Upper lobe of left lung (tissue), 6 donors: ENCODE measurements around the gene IL20RB. TPM values are rescaled to one million over a fixed set of nuclear protein-coding genes. Genes with fewer than 3 reads are reported as not detected.

ENCODE experiments used
- ATAC-seq, 2 donors: fragments of 200-7000 bp; cut with Tn5 transposase; one replicate each; pipeline ENCODE4 v1.9.1; 2022; ENCODE audit warnings: mild to moderate bottlenecking in 2 of 2, moderate library complexity in 2 of 2; ENCODE audit not compliant: low FRiP score in 2 of 2
- DNase-seq, 2 donors: peaks; one replicate each; pipeline ENCODE4 v3.0.0-alpha.2; 2019 to 2020
- H3K27ac ChIP-seq, 4 donors: fragments of 200-600 bp; sonication (generic); one replicate each; pipeline ENCODE4 v1.5.1; 2016 to 2019
- H3K27me3 ChIP-seq, 4 donors: fragments of 200-600 bp; sonication (generic); one replicate each; pipeline ENCODE4 v1.5.1; 2017 to 2019
- H3K36me3 ChIP-seq, 4 donors: fragments of 200-600 bp; sonication (generic); one replicate each; pipeline ENCODE4 v1.5.1; 2016 to 2019
- H3K4me1 ChIP-seq, 4 donors: fragments of 200-600 bp; sonication (generic); one replicate each; pipeline ENCODE4 v1.5.1; 2018 to 2019
- H3K4me3 ChIP-seq, 4 donors: fragments of 200-600 bp; sonication (generic); one replicate each; pipeline ENCODE4 v1.5.1; 2017 to 2019; ENCODE audit warnings: mild to moderate bottlenecking in 2 of 4, moderate library complexity in 1 of 4
- H3K9me3 ChIP-seq, 4 donors: fragments of 200-600 bp; sonication (generic); one replicate each; pipeline ENCODE4 v1.5.1; 2018 to 2019
- EP300 ChIP-seq, 4 donors: sonication (generic); formaldehyde crosslinking; IDR thresholded peaks; one replicate each; pipeline ENCODE4 v1.5.1; 2017; ENCODE audit warnings: antibody characterized with exemption in 4 of 4, control low read depth in 2 of 4
- POLR2A ChIP-seq, 4 donors: fragments of 450-650 bp; IDR thresholded peaks; one replicate each; pipeline ENCODE4 v1.5.1; 2016 to 2017; ENCODE audit warnings: antibody characterized with exemption in 4 of 4, mild to moderate bottlenecking in 2 of 4
- POLR2AphosphoS5 ChIP-seq, 2 donors: sonication (generic); formaldehyde crosslinking; IDR thresholded peaks; one replicate each; pipeline ENCODE4 v1.5.1; 2017; ENCODE audit warnings: antibody characterized with exemption in 2 of 2
- WGBS, 2 donors: methylation state at CpG; one replicate each; pipeline ENCODE4 v1.1.5; 2017 to 2018; 5-methylcytosine and 5-hydroxymethylcytosine counted together
- total RNA-seq, 6 donors: library from RNA; depleted of rRNA in 4 of 6; stranded (reverse); fragments of >200 nt in 4 of 6; gene quantifications; one replicate each; pipeline versions ENCODE4 v1.1.0 to v1.2.1, GENCODE V29; 2016 to 2021
- TF ChIP-seq, protein P1 (sequence below), 6 experiments: fragments of 450-650 bp in 4 of 6; fragments of 200-600 bp in 2 of 6; sonication (generic) in 2 of 6; IDR thresholded peaks; one replicate each; pipeline ENCODE4 v1.5.1; 2016 to 2019; ENCODE audit warnings: antibody characterized with exemption in 6 of 6
- donor health status: DM: no; HTN: no; CAD: no; lungs with moderate emphysema.
- donor health status: DM: no; HTN: yes; CAD: no; lungs with severe emphysema.

Gene IL20RB
- total RNA-seq, 6 donors from 2014 or later = 0.80 to 22.9 (median 1.1) TPM

DNA sequence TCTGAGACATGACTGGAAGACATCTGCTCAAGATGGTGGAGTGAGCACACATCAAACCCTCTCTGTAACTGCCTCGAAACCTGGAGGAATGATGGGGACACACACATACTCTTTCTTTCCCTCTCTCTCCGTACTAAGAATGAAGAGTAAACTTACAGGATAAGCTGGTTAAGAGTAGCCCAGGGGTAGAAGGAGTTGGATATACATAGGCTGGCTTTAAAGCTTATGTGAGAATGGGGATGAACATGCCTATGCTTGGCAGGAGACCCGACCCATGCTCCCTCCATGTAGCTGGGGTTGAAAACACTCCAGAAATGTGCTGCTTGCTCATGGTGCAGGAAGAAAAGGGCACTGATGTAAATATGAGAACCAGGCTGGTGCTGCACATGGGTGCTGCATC lies 68.9 kb downstream of the IL20RB start:
- Histone ChIP-seq H3K27ac (no peak overlapping the region), H3K9me3 (no peaks in the 10 kb centered on the region), H3K36me3 (no peaks in the 10 kb centered on the region), H3K4me1 (no peaks in the 10 kb centered on the region), H3K27me3 (no peaks in the 10 kb centered on the region), H3K4me3 (no peak overlapping the region)
- ATAC-seq (no peak), DNase-seq (no peak)
- TF ChIP-seq, protein P1, sequence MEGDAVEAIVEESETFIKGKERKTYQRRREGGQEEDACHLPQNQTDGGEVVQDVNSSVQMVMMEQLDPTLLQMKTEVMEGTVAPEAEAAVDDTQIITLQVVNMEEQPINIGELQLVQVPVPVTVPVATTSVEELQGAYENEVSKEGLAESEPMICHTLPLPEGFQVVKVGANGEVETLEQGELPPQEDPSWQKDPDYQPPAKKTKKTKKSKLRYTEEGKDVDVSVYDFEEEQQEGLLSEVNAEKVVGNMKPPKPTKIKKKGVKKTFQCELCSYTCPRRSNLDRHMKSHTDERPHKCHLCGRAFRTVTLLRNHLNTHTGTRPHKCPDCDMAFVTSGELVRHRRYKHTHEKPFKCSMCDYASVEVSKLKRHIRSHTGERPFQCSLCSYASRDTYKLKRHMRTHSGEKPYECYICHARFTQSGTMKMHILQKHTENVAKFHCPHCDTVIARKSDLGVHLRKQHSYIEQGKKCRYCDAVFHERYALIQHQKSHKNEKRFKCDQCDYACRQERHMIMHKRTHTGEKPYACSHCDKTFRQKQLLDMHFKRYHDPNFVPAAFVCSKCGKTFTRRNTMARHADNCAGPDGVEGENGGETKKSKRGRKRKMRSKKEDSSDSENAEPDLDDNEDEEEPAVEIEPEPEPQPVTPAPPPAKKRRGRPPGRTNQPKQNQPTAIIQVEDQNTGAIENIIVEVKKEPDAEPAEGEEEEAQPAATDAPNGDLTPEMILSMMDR (IDR thresholded peaks at IDR 0.05) = no peak
- TF ChIP-seq POLR2A (IDR thresholded peaks at IDR 0.05) = no peak
- no peak for TF ChIP-seq EP300 (IDR thresholded peaks at IDR 0.05)
- TF ChIP-seq POLR2AphosphoS5 (IDR thresholded peaks at IDR 0.05) = no peak
- WGBS, 2 donors = 91 to 94% methylated on average over 3 of the region's 3 CpGs

DNA sequence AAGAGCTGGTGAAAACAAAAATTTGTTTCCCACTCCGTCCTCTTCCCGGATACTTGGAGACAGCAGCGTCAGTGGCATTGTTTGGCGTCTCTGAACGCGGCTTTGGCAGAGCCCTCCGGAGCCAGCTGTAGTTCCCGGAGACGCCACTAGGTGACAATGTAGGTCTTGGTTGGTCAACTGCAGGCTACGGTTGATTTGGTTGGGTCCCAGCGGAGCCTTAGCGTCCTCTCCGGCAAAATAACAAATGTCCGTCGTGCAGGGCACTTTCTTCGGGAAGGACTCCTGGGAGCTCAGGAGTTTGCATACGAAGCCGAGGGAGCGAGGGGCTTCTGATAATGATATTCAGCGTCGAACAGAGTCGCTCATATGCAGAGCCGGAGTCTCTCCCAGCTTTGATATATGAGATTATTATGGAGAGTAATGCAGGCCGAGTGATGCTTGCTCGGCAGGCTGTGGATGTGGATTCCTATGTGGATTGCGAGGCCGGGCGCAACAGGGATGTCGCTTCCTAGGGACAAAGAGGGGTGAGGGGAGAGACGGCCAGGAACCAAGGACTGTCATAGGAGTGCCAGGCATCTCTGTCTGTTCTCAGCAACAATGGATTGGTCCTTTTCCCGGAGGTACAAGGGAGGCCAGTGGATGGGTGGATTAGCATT lies 74.8 kb downstream of the IL20RB start:
- ATAC-seq = peak; percentile 86 to 95
- Histone ChIP-seq H3K4me3 (peak overlapping the region in 3 of 4 donors; percentile 11 to 30 (median 21)), H3K27me3 (no peaks in the 10 kb centered on the region), H3K4me1 (peaks cover 0 to 9% (median 5%) of the 10 kb centered on the region in 4 donors), H3K9me3 (no peaks in the 10 kb centered on the region), H3K36me3 (no peaks in the 10 kb centered on the region), H3K27ac (no peak overlapping the region)
- 4 to 8% methylated on average over 28 to 31 of the region's 31 CpGs for WGBS, 2 donors
- TF ChIP-seq POLR2A (IDR thresholded peaks at IDR 0.05) = no peak
- TF ChIP-seq, protein P1 (IDR thresholded peaks at IDR 0.05) = peak; percentile 87 to 99 (median 92)
- DNase-seq = peak in 1 of 2 donors; percentile 80

DNA sequence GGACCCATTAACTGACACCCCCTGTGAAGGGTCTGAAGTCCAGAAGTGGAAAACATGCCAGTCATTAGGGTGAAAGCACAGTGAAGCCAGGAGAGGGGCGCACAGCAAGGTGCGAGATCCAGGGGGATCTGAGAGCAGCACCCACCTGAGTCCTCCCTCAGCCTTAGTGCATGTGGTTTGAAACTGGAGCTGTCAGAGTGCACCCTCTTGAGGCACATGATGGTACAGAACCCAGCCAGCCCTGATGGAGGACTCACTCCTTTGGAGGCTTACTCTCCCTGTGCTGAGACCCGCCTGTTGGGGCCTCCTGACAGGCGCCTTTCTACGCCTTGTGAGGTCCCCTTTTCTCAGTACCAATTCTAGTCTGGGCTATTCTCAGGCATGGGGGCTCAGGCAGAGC lies 77.8 kb downstream of the IL20RB start:
- Histone ChIP-seq H3K27me3 (no peaks in the 10 kb centered on the region), H3K4me1 (peaks cover 0 to 9% (median 5%) of the 10 kb centered on the region in 4 donors), H3K4me3 (no peak overlapping the region), H3K36me3 (no peaks in the 10 kb centered on the region), H3K9me3 (no peaks in the 10 kb centered on the region), H3K27ac (no peak overlapping the region)
- TF ChIP-seq POLR2AphosphoS5 (IDR thresholded peaks at IDR 0.05) (no peak), POLR2A (IDR thresholded peaks at IDR 0.05) (no peak), EP300 (IDR thresholded peaks at IDR 0.05) (no peak)
- TF ChIP-seq, protein P1 (IDR thresholded peaks at IDR 0.05) = no peak
- WGBS, 2 donors = 94 to 95% methylated on average over 4 to 5 of the region's 5 CpGs
- DNase-seq = no peak
- ATAC-seq = no peak

DNA sequence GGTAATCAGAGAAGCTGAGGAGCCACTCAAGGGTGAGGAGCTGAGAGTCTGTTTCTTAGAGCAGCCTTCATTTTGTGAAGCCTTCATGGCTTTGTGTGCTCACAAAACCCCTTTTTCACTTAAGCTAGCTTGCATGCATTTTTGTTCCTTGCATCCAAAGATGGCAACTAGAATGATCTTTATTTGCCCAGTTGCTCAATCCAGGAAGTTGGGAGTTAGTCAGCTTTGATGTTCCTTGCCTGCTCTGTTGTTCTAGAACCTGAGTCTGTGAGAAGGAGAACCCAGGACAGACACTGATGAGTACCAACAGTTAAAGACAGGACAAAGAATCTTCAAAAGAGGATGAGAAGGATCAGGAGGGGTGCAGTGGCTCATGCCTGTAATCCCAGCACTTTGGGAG lies 81.8 kb downstream of the IL20RB start:
- DNase-seq = no peak
- Histone ChIP-seq H3K4me1 (no peaks in the 10 kb centered on the region), H3K27me3 (no peaks in the 10 kb centered on the region), H3K9me3 (no peaks in the 10 kb centered on the region), H3K36me3 (no peaks in the 10 kb centered on the region), H3K4me3 (no peak overlapping the region), H3K27ac (no peak overlapping the region)
- no peak for ATAC-seq
- TF ChIP-seq POLR2AphosphoS5 (IDR thresholded peaks at IDR 0.05) (no peak), EP300 (IDR thresholded peaks at IDR 0.05) (no peak), POLR2A (IDR thresholded peaks at IDR 0.05) (no peak)
- TF ChIP-seq, protein P1 (IDR thresholded peaks at IDR 0.05) = no peak

DNA sequence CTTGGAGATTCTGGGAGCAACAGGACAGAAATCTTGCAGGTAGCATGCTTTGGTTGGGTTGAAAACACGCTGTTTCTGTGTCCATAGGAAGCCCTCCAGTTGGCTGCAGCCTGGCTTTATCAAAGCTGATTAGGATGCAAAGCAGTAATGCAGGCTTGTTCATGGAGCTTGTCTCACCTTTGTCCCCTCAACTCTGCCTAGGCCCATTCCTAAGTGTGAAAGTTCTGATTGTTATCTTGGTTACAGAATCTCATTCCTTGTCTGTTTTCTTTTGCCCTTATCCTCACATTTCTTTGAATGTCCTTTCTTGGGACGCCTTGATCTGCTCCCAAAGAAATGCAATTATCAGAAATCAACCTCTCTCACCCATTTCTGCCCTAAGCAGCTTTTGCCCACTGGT lies 83.5 kb downstream of the IL20RB start:
- Histone ChIP-seq H3K27me3 (no peaks in the 10 kb centered on the region), H3K27ac (no peak overlapping the region), H3K4me1 (no peaks in the 10 kb centered on the region), H3K4me3 (no peak overlapping the region), H3K36me3 (no peaks in the 10 kb centered on the region), H3K9me3 (no peaks in the 10 kb centered on the region)
- no peak for TF ChIP-seq POLR2A (IDR thresholded peaks at IDR 0.05)
- no peak for TF ChIP-seq EP300 (IDR thresholded peaks at IDR 0.05)
- TF ChIP-seq POLR2AphosphoS5 (IDR thresholded peaks at IDR 0.05) = no peak
- TF ChIP-seq, protein P1 (IDR thresholded peaks at IDR 0.05) = no peak
- ATAC-seq (no peak), DNase-seq (no peak)
- 87 to 91% methylated on average over 2 of the region's 2 CpGs for WGBS, 2 donors
